DMS 273 (cell line): Measurements from ENCODE around the gene BCL7B.
"Not testable (repeated sequence)": the region's sequence is repeated elsewhere in the genome, so short reads cannot be mapped to it uniquely, and the experiment has no call there.

ENCODE experiments used
- DNase-seq: peaks from one replicate; lab custom pipeline; 2025; ENCODE audit not compliant: unreplicated experiment; lab: John Stamatoyannopoulos, UW

The BCL7B gene

DNA sequence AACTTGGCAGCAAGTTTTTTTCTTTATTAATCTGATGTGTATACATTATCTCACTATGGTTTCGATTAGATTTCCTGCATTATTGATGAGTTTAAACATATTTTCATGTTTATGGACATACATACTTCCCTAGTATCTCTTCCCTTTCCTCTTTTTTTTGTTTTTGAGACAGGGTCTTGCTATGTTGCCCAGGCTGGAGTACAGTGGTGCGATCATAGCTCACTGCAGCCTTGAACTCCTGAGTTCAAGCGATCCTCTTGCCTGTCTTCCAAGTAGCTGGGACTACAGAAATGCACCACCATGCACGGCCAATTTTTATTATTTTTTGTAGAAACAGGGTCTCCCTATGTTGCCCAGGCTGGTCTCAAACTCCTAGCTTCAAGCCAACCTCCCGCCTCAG, 54.3 kb downstream of the BCL7B start:
- DNase-seq = no peak

DNA sequence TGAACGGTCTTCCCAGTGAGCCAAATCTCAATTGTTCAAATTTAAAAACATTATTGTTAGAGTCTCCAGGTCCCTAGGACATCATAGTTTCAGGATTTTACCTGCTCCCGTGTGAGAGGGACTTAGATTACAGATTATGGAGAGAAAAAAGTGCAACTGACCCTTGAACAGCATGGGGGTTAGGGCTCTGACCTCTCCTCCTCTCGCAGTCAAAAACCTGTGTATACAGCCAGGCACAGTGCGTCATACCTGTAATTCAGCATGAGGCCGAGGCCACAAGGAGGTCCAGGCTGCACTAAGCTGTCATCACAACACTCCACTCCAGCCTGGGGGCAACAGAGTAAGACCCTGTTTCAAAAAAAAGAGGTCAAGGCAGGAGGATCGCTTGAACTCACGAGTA, 60.9 kb downstream of the BCL7B start:
- DNase-seq = no peak

DNA sequence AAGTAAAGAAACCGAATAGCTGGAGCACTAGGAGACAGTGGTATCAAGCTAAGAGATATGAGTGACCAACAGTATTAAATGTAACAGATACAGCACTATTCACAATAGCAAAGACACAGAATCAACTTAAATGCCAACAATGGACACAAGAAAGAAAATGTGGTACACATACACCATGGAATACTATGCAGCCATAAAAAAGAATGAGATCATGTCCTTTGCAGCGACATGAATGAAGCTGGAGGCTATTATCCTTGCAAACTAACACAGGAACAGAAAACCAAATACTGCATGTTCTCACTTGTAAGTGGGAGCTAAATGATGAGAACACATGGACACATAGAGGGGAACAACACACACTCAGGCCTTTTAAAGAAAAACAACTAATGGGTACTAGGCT, 62.0 kb downstream of the BCL7B start:
- DNase-seq = not testable (repeated sequence)

GRCh38 chr7:73489976-73490375, 67.5 kb downstream of the BCL7B start:
- DNase-seq = no peak

DNA sequence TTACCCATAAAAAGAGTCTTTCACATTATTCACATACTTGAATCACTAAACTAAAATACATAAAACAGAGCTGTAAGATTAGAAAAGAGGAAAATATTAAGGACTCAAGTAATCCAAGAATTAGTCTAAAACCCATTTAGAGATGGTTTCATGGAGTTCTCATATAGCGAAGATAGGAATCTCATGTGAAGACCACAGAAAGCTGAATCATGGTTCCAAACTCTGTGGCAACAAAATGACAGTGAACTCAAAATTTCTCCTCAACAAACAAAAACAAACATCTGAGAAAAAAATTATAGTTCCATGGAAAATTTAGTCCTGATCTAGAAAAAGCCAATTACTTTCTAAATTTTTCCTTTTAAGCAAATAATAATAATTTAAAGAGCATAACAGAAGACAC, 70.0 kb downstream of the BCL7B start:
- DNase-seq = no peak
